GM12864 (cell line): ENCODE data around the gene SUMO4.

Source experiments
- DNase-seq: peaks from one replicate; pipeline ENCODE4 v3.0.0-alpha.2; 2011; ENCODE audit warnings: low read depth
- H3K4me3 ChIP-seq: 2 replicates; pipeline ENCODE4 v1.5.1; 2011; ENCODE audit warnings: mild to moderate bottlenecking, low read depth, low read length, control low read depth
- CTCF ChIP-seq: IDR thresholded peaks from 2 replicates; pipeline ENCODE4 v1.5.1; 2011; ENCODE audit warnings: low read depth, mild to moderate bottlenecking, moderate library complexity, low read length, control low read depth, inconsistent platforms; ENCODE audit errors: missing control alignments

Gene SUMO4

GRCh38 chr6:149400050-149400449, at the start of gene SUMO4:
Gene SUMO4, plus strand, starts transcription at chr6:149400262. Its CDS starts 130 bp downstream, at chr6:149400392.
- no peak for TF ChIP-seq CTCF
- no peak for DNase-seq
- H3K4me3 ChIP-seq: no peak within 1 kb of the TSS

GRCh38 chr6:149354009-149354408, 46.1 kb upstream of the SUMO4 start:
- no peak for DNase-seq
- TF ChIP-seq CTCF: no peak
- H3K4me3 ChIP-seq: no peak overlapping the region

GRCh38 chr6:149356081-149356750, 43.8 kb upstream of the SUMO4 start:
- no peak overlapping the region for H3K4me3 ChIP-seq
- no peak for DNase-seq
- TF ChIP-seq CTCF: no peak

- TF ChIP-seq CTCF: no peak
- DNase-seq: no peak
Observed at GRCh38 chr6:149357726-149358538, 42.1 kb upstream of the SUMO4 start.

GRCh38 chr6:149359440-149359839, 40.6 kb upstream of the SUMO4 start:
- TF ChIP-seq CTCF: no peak
- DNase-seq: no peak
- H3K4me3 ChIP-seq: no peak overlapping the region

More at GRCh38 chr6:149357726-149358538, 42.1 kb upstream of the SUMO4 start:
- no peak overlapping the region for H3K4me3 ChIP-seq

GRCh38 chr6:149360536-149360935, 39.5 kb upstream of the SUMO4 start:
- TF ChIP-seq CTCF: no peak
- no peak overlapping the region for H3K4me3 ChIP-seq
- DNase-seq: no peak

GRCh38 chr6:149362289-149362688, 37.8 kb upstream of the SUMO4 start:
- no peak for DNase-seq
- H3K4me3 ChIP-seq: no peak overlapping the region
- TF ChIP-seq CTCF: no peak
